Erythroblast (primary cell): ENCODE results near the gene SST.

Experiments
- DNase-seq, 2 experiments: peaks; one replicate each; lab custom pipeline; 2025; lab: John Stamatoyannopoulos, UW
- GATA1 ChIP-seq: IDR thresholded peaks from 2 replicates; pipeline ENCODE4 v1.6.1; 2011; ENCODE audit warnings: low read depth, mild to moderate bottlenecking, control low read depth, low read length, moderate library complexity
- POLR2A ChIP-seq: IDR thresholded peaks from 2 replicates; pipeline ENCODE4 v1.6.1; 2011; ENCODE audit warnings: mild to moderate bottlenecking, low read length

Gene SST

GRCh38 chr3:187630404-187630803 is 39.8 kb downstream of the SST start:
- DNase-seq = no peak
- no peak for TF ChIP-seq POLR2A
- TF ChIP-seq GATA1 = no peak

DNA sequence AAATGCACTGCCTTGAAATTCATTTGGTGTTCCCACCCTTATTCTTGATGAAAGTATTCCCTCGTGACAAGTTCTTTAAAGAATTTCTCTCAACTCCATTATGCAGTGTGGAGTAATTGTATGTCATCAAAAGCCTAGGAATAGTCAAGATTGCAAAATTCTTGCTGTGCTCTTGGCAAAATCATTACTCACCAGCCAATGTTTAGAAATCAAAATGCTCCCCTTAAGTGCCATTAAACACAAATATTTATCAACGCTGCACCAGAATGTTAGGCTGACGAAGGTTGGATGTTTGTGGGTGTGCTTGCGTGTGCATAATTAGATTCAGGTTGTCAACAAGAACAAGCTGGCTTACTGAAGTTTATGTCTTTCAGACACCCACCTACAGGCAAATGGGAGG is 40.5 kb downstream of the SST start:
- TF ChIP-seq POLR2A = no peak
- no peak for TF ChIP-seq GATA1
- no peak for DNase-seq

- no peak for DNase-seq
- TF ChIP-seq POLR2A = no peak
- TF ChIP-seq GATA1 = no peak
Observed at GRCh38 chr3:187628169-187628568, 42.0 kb downstream of the SST start.

GRCh38 chr3:187626581-187626980 is 43.6 kb downstream of the SST start:
- TF ChIP-seq GATA1 = no peak
- no peak for TF ChIP-seq POLR2A
- no peak for DNase-seq

GRCh38 chr3:187624588-187624987 is 45.6 kb downstream of the SST start:
- TF ChIP-seq GATA1 (no peak), POLR2A (no peak)
- no peak for DNase-seq

- no peak for DNase-seq
- no peak for TF ChIP-seq GATA1
- TF ChIP-seq POLR2A = no peak
Observed at GRCh38 chr3:187623285-187623814, 46.8 kb downstream of the SST start.

DNA sequence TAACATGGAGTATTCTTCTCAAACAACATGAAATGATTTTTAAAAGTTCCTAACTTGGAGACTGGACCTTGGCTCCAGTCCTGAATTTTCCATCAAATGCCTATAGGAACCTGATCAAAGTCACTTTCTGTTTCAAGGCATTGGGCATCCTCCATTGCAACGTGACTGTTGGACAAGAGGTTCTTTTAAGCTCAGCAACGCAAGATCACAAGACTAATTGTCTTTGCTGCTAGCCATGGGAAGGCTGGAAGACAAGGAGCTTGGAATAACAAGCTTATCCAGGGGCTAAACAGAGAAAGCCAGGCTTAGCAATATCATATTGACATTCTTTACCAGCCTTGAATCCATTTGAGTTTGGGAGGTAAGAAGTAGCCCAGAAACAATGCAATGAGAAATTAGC is 48.3 kb downstream of the SST start:
- no peak for DNase-seq
- TF ChIP-seq POLR2A (no peak), GATA1 (no peak)

GRCh38 chr3:187619461-187619860 is 50.7 kb downstream of the SST start:
- no peak for DNase-seq
- TF ChIP-seq GATA1 (no peak), POLR2A (no peak)
